NCI-H526 (cell line): Measurements from ENCODE around the gene SCUBE3.

Experiments used
- DNase-seq, 2 experiments: peaks; one replicate each; lab custom pipeline; 2025; lab: John Stamatoyannopoulos, UW

Gene SCUBE3

GRCh38 chr6:35181933-35182612, 31.7 kb upstream of the SCUBE3 start:
- DNase-seq, result peak; percentile 42 to 58

GRCh38 chr6:35183281-35183680, 30.5 kb upstream of the SCUBE3 start:
- no peak for DNase-seq

GRCh38 chr6:35183935-35184334, 29.8 kb upstream of the SCUBE3 start:
- DNase-seq, result no peak

- DNase-seq, result no peak
Observed at GRCh38 chr6:35184580-35185301, 29.0 kb upstream of the SCUBE3 start.

- no peak for DNase-seq
Observed at GRCh38 chr6:35185302-35185681, 28.5 kb upstream of the SCUBE3 start.

GRCh38 chr6:35185971-35186370, 27.8 kb upstream of the SCUBE3 start:
- DNase-seq, result no peak

GRCh38 chr6:35186571-35186970, 27.2 kb upstream of the SCUBE3 start:
- DNase-seq, result no peak

- no peak for DNase-seq
Observed at GRCh38 chr6:35188886-35189285, 24.9 kb upstream of the SCUBE3 start.

GRCh38 chr6:35190306-35190705, 23.4 kb upstream of the SCUBE3 start:
- DNase-seq, result no peak

GRCh38 chr6:35191889-35192288, 21.9 kb upstream of the SCUBE3 start:
- DNase-seq, result no peak

GRCh38 chr6:35192301-35192860, 21.4 kb upstream of the SCUBE3 start:
- DNase-seq, result no peak

- no peak for DNase-seq
Observed at GRCh38 chr6:35194390-35194789, 19.4 kb upstream of the SCUBE3 start.

- no peak for DNase-seq
Observed at GRCh38 chr6:35195120-35195780, 18.5 kb upstream of the SCUBE3 start.

- DNase-seq, result no peak
Observed at GRCh38 chr6:35197196-35197595, 16.6 kb upstream of the SCUBE3 start.

- no peak for DNase-seq
Observed at GRCh38 chr6:35199866-35200265, 13.9 kb upstream of the SCUBE3 start.

- no peak for DNase-seq
Observed at GRCh38 chr6:35202066-35202546, 11.7 kb upstream of the SCUBE3 start.

- DNase-seq, result no peak
Observed at GRCh38 chr6:35203152-35203670, 10.5 kb upstream of the SCUBE3 start.

GRCh38 chr6:35203680-35204079, 10.1 kb upstream of the SCUBE3 start:
- DNase-seq, result no peak

- no peak for DNase-seq
Observed at GRCh38 chr6:35206346-35206745, 7.4 kb upstream of the SCUBE3 start.

GRCh38 chr6:35208419-35208818, 5.3 kb upstream of the SCUBE3 start:
- no peak for DNase-seq

- no peak for DNase-seq
Observed at GRCh38 chr6:35209081-35209480, 4.7 kb upstream of the SCUBE3 start.

- no peak for DNase-seq
Observed at GRCh38 chr6:35209622-35210247, 4.0 kb upstream of the SCUBE3 start.
